NT2/D1 (cell line): ENCODE measurements around the gene RELT.
"Not testable (repeated sequence)": the region's sequence is repeated elsewhere in the genome, so short reads cannot be mapped to it uniquely, and the experiment has no call there.

Experiments
- DNase-seq: peaks from one replicate; pipeline ENCODE4 v3.0.0-alpha.2; 2011; ENCODE audit warnings: low read depth, low spot score
- H3K27me3 ChIP-seq: 2 replicates; pipeline ENCODE4 v1.6.0; 2011; ENCODE audit warnings: mild to moderate bottlenecking; ENCODE audit not compliant: insufficient read length, insufficient read depth
- H3K36me3 ChIP-seq: 2 replicates; pipeline ENCODE4 v1.6.1; 2011; ENCODE audit warnings: mild to moderate bottlenecking, low read length, mixed read lengths; ENCODE audit not compliant: insufficient read depth, insufficient read length
- H3K4me1 ChIP-seq: 2 replicates; pipeline ENCODE4 v1.5.1; 2011; ENCODE audit not compliant: insufficient read depth, insufficient read length
- H3K4me3 ChIP-seq: 2 replicates; pipeline ENCODE4 v1.5.1; 2011; ENCODE audit warnings: low read depth; ENCODE audit not compliant: insufficient read length
- H3K9ac ChIP-seq: 2 replicates; pipeline ENCODE4 v1.6.0; 2011; ENCODE audit warnings: low read depth; ENCODE audit not compliant: insufficient read length
- H3K9me3 ChIP-seq: 2 replicates; pipeline ENCODE4 v1.5.1; 2011; ENCODE audit warnings: mild to moderate bottlenecking, low read length; ENCODE audit not compliant: insufficient read depth
- SUZ12 ChIP-seq: IDR thresholded peaks from 2 replicates; pipeline ENCODE4 v1.6.1; 2011; ENCODE audit not compliant: insufficient read length, insufficient read depth; ENCODE audit errors: extremely low read depth
- YY1 ChIP-seq: IDR thresholded peaks from 2 replicates; pipeline ENCODE4 v1.6.1; 2011; ENCODE audit not compliant: insufficient read length, insufficient read depth
- ZNF274 ChIP-seq: IDR thresholded peaks from 2 replicates; pipeline ENCODE4 v1.6.1; 2011; ENCODE audit warnings: mild to moderate bottlenecking, low read depth, low read length

RELT gene

GRCh38 chr11:73430326-73430725 is 54.1 kb downstream of the RELT start:
- no peak for DNase-seq
- Histone ChIP-seq H3K27me3 (no peaks in the 10 kb centered on the region), H3K9me3 (no peaks in the 10 kb centered on the region), H3K36me3 (no peaks in the 10 kb centered on the region), H3K4me3 (no peak overlapping the region), H3K4me1 (no peaks in the 10 kb centered on the region), H3K9ac (no peak overlapping the region)
- TF ChIP-seq SUZ12 (no peak), ZNF274 (no peak), YY1 (no peak)

- TF ChIP-seq SUZ12 (no peak), YY1 (no peak)
- Histone ChIP-seq H3K9ac (no peak overlapping the region), H3K36me3 (no peaks in the 10 kb centered on the region), H3K9me3 (no peaks in the 10 kb centered on the region), H3K27me3 (no peaks in the 10 kb centered on the region), H3K4me1 (no peaks in the 10 kb centered on the region), H3K4me3 (no peak overlapping the region)
- no peak for DNase-seq
Observed at GRCh38 chr11:73431396-73431795, 55.2 kb downstream of the RELT start.

- not testable (repeated sequence) for H3K4me3 ChIP-seq, H3K9me3 ChIP-seq, H3K4me1 ChIP-seq, DNase-seq, H3K27me3 ChIP-seq, H3K36me3 ChIP-seq, H3K9ac ChIP-seq
Observed at GRCh38 chr11:73436859-73437258, 60.7 kb downstream of the RELT start.

- TF ChIP-seq YY1 (no peak), ZNF274 (no peak)
- H3K27me3 ChIP-seq = no peaks in the 10 kb centered on the region
- no peaks in the 10 kb centered on the region for H3K4me1 ChIP-seq
- H3K9ac ChIP-seq = no peak overlapping the region
- H3K4me3 ChIP-seq = no peak overlapping the region
- no peaks in the 10 kb centered on the region for H3K36me3 ChIP-seq
- H3K9me3 ChIP-seq = no peaks in the 10 kb centered on the region
- DNase-seq = no peak
Observed at GRCh38 chr11:73439002-73439843, 63.0 kb downstream of the RELT start.

- Histone ChIP-seq H3K4me3 (no peak overlapping the region), H3K36me3 (no peaks in the 10 kb centered on the region), H3K9ac (no peak overlapping the region), H3K4me1 (no peaks in the 10 kb centered on the region), H3K27me3 (no peaks in the 10 kb centered on the region), H3K9me3 (no peaks in the 10 kb centered on the region)
- DNase-seq = no peak
- TF ChIP-seq YY1 = no peak
- no peak for TF ChIP-seq ZNF274
- no peak for TF ChIP-seq SUZ12
Observed at GRCh38 chr11:73445980-73446379, 69.8 kb downstream of the RELT start.

GRCh38 chr11:73446766-73447165 is 70.6 kb downstream of the RELT start:
- H3K27me3 ChIP-seq = no peaks in the 10 kb centered on the region
- no peaks in the 10 kb centered on the region for H3K9me3 ChIP-seq
- TF ChIP-seq SUZ12 = no peak
- no peak for TF ChIP-seq YY1
- no peak for TF ChIP-seq ZNF274
- no peaks in the 10 kb centered on the region for H3K4me1 ChIP-seq
- no peak overlapping the region for H3K9ac ChIP-seq
- H3K4me3 ChIP-seq = no peak overlapping the region
- H3K36me3 ChIP-seq = no peaks in the 10 kb centered on the region
- no peak for DNase-seq
